Thoracic aorta (tissue), 2 donors: ENCODE data around the gene WDFY4. TPM values are rescaled to one million over a fixed set of nuclear protein-coding genes. Genes with fewer than 3 reads are reported as not detected.
A peak's percentile ranks its signal among the peaks of the same experiment; 100 is the strongest.

ENCODE experiments used
- ATAC-seq: fragments of 150-250 bp; one replicate; pipeline ENCODE4 v1.8.0; 2017; ENCODE audit warnings: low read depth; ENCODE audit not compliant: insufficient number of reproducible peaks, low FRiP score
- DNase-seq: peaks from one replicate; pipeline ENCODE4 v3.0.0-alpha.2; 2020; ENCODE audit warnings: low spot score
- H3K27ac ChIP-seq, 2 donors: fragments of 200-600 bp; sonication (generic); 1 replicate in 1 of 2; 2 replicates in 1 of 2; pipeline ENCODE4 v1.5.1; 2016; ENCODE audit warnings: mild to moderate bottlenecking in 2 of 2, moderate library complexity in 2 of 2
- H3K27me3 ChIP-seq: fragments of 200-600 bp; sonication (generic); replicated peaks from 2 replicates; pipeline ENCODE4 v1.6.0; 2016; ENCODE audit warnings: mild to moderate bottlenecking; ENCODE audit not compliant: insufficient read depth
- H3K36me3 ChIP-seq: fragments of 200-600 bp; sonication (generic); one replicate; pipeline ENCODE4 v1.5.1; 2016
- H3K4me1 ChIP-seq, 2 donors: fragments of 200-600 bp; sonication (generic); 1 replicate in 1 of 2; 2 replicates in 1 of 2; pipeline versions ENCODE4 v1.5.1 to v1.6.0; 2016; ENCODE audit warnings: low read depth in 2 of 2, mild to moderate bottlenecking in 1 of 2; ENCODE audit not compliant: control insufficient read depth in 1 of 2
- H3K4me3 ChIP-seq: fragments of 200-600 bp; sonication (generic); 2 replicates; pipeline ENCODE4 v1.5.1; 2016; ENCODE audit warnings: mild to moderate bottlenecking
- H3K9me3 ChIP-seq: fragments of 200-600 bp; sonication (generic); 2 replicates; pipeline ENCODE4 v1.5.1; 2016
- CTCF ChIP-seq: fragments of 200-600 bp; sonication (generic); IDR thresholded peaks from one replicate; pipeline ENCODE4 v1.5.1; 2019; ENCODE audit warnings: antibody characterized with exemption
- total RNA-seq, 2 donors: library from RNA; depleted of rRNA; stranded (reverse); fragments of >200 nt; gene quantifications; one replicate each; pipeline versions ENCODE4 v1.1.0 to v1.2.3, GENCODE V29; 2016

WDFY4 gene
- total RNA-seq, 2 donors from 2014 or later = 10.0 to 14.9 TPM

- no peak for TF ChIP-seq CTCF
- Histone ChIP-seq H3K36me3 (no peaks in the 10 kb centered on the region), H3K9me3 (no peaks in the 10 kb centered on the region), H3K4me3 (no peak overlapping the region), H3K4me1 (peaks cover 5 to 7% of the 10 kb centered on the region in 2 donors), H3K27ac (no peak overlapping the region), H3K27me3 (no peaks in the 10 kb centered on the region)
- DNase-seq (no peak), ATAC-seq (no peak)
These were observed 1.2 kb upstream of the WDFY4 start for GRCh38 chr10:48683424-48683823.

GRCh38 chr10:48683868-48684267 is 805 bp upstream of the WDFY4 start:
- H3K4me3 ChIP-seq = no peak overlapping the region
- H3K36me3 ChIP-seq = no peaks in the 10 kb centered on the region
- H3K27me3 ChIP-seq = no peaks in the 10 kb centered on the region
- ATAC-seq (no peak), DNase-seq (no peak)
- H3K9me3 ChIP-seq = no peaks in the 10 kb centered on the region
- TF ChIP-seq CTCF = no peak
- peaks cover 5 to 7% of the 10 kb centered on the region in 2 donors for H3K4me1 ChIP-seq
- H3K27ac ChIP-seq = no peak overlapping the region

- H3K27ac ChIP-seq = no peak overlapping the region
These were observed 246 bp upstream of the WDFY4 start for GRCh38 chr10:48684463-48684791.

GRCh38 chr10:48685731-48686130 is 1.1 kb downstream of the WDFY4 start:
- no peak for TF ChIP-seq CTCF
- ATAC-seq = no peak
- H3K9me3 ChIP-seq = no peaks in the 10 kb centered on the region
- H3K4me3 ChIP-seq = peak overlapping the region; percentile 55
- H3K36me3 ChIP-seq = no peaks in the 10 kb centered on the region
- H3K27me3 ChIP-seq = no peaks in the 10 kb centered on the region
- H3K27ac ChIP-seq = no peak overlapping the region
- H3K4me1 ChIP-seq = peaks cover 5 to 7% of the 10 kb centered on the region in 2 donors
- no peak for DNase-seq

More at GRCh38 chr10:48684463-48684791, 246 bp upstream of the WDFY4 start:
- no peak for TF ChIP-seq CTCF
- ATAC-seq (no peak), DNase-seq (no peak)
- Histone ChIP-seq H3K4me1 (peaks cover 5 to 7% of the 10 kb centered on the region in 2 donors), H3K4me3 (no peak overlapping the region), H3K9me3 (no peaks in the 10 kb centered on the region), H3K36me3 (no peaks in the 10 kb centered on the region), H3K27me3 (no peaks in the 10 kb centered on the region)

- Histone ChIP-seq H3K36me3 (no peaks in the 10 kb centered on the region), H3K27me3 (no peaks in the 10 kb centered on the region), H3K9me3 (no peaks in the 10 kb centered on the region), H3K4me3 (no peak overlapping the region), H3K27ac (no peak overlapping the region), H3K4me1 (peaks cover 5 to 7% of the 10 kb centered on the region in 2 donors)
- ATAC-seq (no peak), DNase-seq (no peak)
- TF ChIP-seq CTCF = no peak
These were observed 6.4 kb downstream of the WDFY4 start for GRCh38 chr10:48690791-48691660.
